Neural cell (in vitro differentiated cells): ENCODE measurements around the gene SELENOV. TPM values are rescaled to one million over a fixed set of nuclear protein-coding genes. Genes with fewer than 3 reads are reported as not detected.

ENCODE experiments used
- H2AFZ ChIP-seq: fragments of 200-600, 300-800 bp; sonication (generic), shearing (Covaris generic); 2 replicates; pipeline ENCODE4 v1.6.0; 2014; ENCODE audit warnings: low read depth, mild to moderate bottlenecking, antibody characterized with exemption, low read length, moderate library complexity
- H3F3A ChIP-seq: fragments of 200-600 bp; shearing (Covaris generic); 2 replicates; pipeline ENCODE4 v1.6.1; 2016; ENCODE audit warnings: mild to moderate bottlenecking, moderate library complexity, mixed read lengths, antibody characterized with exemption, low read length; ENCODE audit not compliant: insufficient read depth, poor library complexity, severe bottlenecking
- H3K27ac ChIP-seq: fragments of 200-600, 300-800 bp; sonication (generic), shearing (Covaris generic); 2 replicates; pipeline ENCODE4 v1.5.1; 2014; ENCODE audit warnings: mild to moderate bottlenecking, low read length, moderate library complexity
- H3K27me3 ChIP-seq: fragments of 300-800, 200-600 bp; sonication (generic), shearing (Covaris generic); 2 replicates; pipeline ENCODE4 v1.6.0; 2014; ENCODE audit warnings: mild to moderate bottlenecking, low read depth, low read length, moderate library complexity; ENCODE audit not compliant: insufficient read depth
- H3K36me3 ChIP-seq: fragments of 300-800, 200-600 bp; sonication (generic), shearing (Covaris generic); 2 replicates; pipeline ENCODE4 v1.5.1; 2014; ENCODE audit warnings: mild to moderate bottlenecking, antibody characterized with exemption, low read length, moderate library complexity; ENCODE audit not compliant: insufficient read depth
- H3K4me2 ChIP-seq: fragments of 300-800, 200-600 bp; sonication (generic), shearing (Covaris generic); 2 replicates; pipeline ENCODE4 v1.6.0; 2014; ENCODE audit warnings: mild to moderate bottlenecking, low read length
- H3K4me3 ChIP-seq: fragments of 300-800, 200-600 bp; sonication (generic), shearing (Covaris generic); 2 replicates; pipeline ENCODE4 v1.5.1; 2014; ENCODE audit warnings: mild to moderate bottlenecking, low read length, moderate library complexity
- H3K79me2 ChIP-seq: fragments of 200-600 bp; shearing (Covaris generic); replicated peaks from 2 replicates; pipeline ENCODE4 v1.6.0; 2014; ENCODE audit warnings: mild to moderate bottlenecking, low read length, moderate library complexity; ENCODE audit not compliant: insufficient read depth
- H3K9ac ChIP-seq: fragments of 300-800, 200-600 bp; sonication (generic), shearing (Covaris generic); 2 replicates; pipeline ENCODE4 v1.6.1; 2016; ENCODE audit warnings: mild to moderate bottlenecking, low read length, mixed read lengths
- H3K9me2 ChIP-seq: fragments of 200-600 bp; shearing (Covaris generic); 2 replicates; pipeline ENCODE4 v1.6.1; 2016; ENCODE audit warnings: mild to moderate bottlenecking, low read length, mixed read lengths; ENCODE audit not compliant: insufficient read depth
- H3K9me3 ChIP-seq: fragments of 200-600, 300-800 bp; sonication (generic), shearing (Covaris generic); 2 replicates; pipeline ENCODE4 v1.6.1; 2016; ENCODE audit warnings: mild to moderate bottlenecking, mixed run types, low read length, moderate library complexity, mixed read lengths
- H4K20me1 ChIP-seq: fragments of 200-600 bp; shearing (Covaris generic); 2 replicates; pipeline ENCODE4 v1.6.1; 2016; ENCODE audit warnings: mild to moderate bottlenecking, mixed run types; ENCODE audit not compliant: insufficient read depth
- EP300 ChIP-seq: fragments of 450-650 bp; conservative IDR thresholded peaks from 2 replicates; pipeline ENCODE4 v1.6.1; 2014; ENCODE audit warnings: antibody characterized with exemption, mild to moderate bottlenecking, moderate library complexity; ENCODE audit not compliant: poor library complexity, severe bottlenecking
- EZH2 ChIP-seq: fragments of 200-600, 300-800 bp; shearing (Covaris generic), sonication (generic); IDR thresholded peaks from 2 replicates; pipeline ENCODE4 v1.6.1; 2014; ENCODE audit warnings: antibody characterized with exemption, low read length, borderline replicate concordance, mild to moderate bottlenecking; ENCODE audit not compliant: insufficient read depth, poor library complexity, severe bottlenecking
- MXI1 ChIP-seq: fragments of 450-650 bp; conservative IDR thresholded peaks from 2 replicates; pipeline ENCODE4 v1.6.1; 2014; ENCODE audit warnings: antibody characterized with exemption, mild to moderate bottlenecking; ENCODE audit not compliant: poor library complexity, severe bottlenecking
- POLR2AphosphoS5 ChIP-seq: IDR thresholded peaks from 2 replicates; pipeline ENCODE4 v1.6.1; 2012
- RAD21 ChIP-seq: fragments of 450-650 bp; conservative IDR thresholded peaks from 2 replicates; pipeline ENCODE4 v1.6.1; 2014; ENCODE audit warnings: antibody characterized with exemption, mild to moderate bottlenecking, moderate library complexity
- SMC3 ChIP-seq: fragments of 450-650 bp; conservative IDR thresholded peaks from 2 replicates; pipeline ENCODE4 v1.6.1; 2014; ENCODE audit warnings: antibody characterized with exemption, mild to moderate bottlenecking, moderate library complexity; ENCODE audit not compliant: poor library complexity
- TAF1 ChIP-seq: IDR thresholded peaks from 2 replicates; pipeline ENCODE4 v1.6.1; 2012; ENCODE audit warnings: low read depth
- polyA plus RNA-seq: library from polyadenylated mRNA; depleted of rRNA; stranded (reverse); fragments of >200 nt; gene quantifications from 2 replicates; pipeline ENCODE4 v1.2.3, GENCODE V29; 2014
- TF ChIP-seq, protein P1 (sequence below): IDR thresholded peaks from 2 replicates; pipeline ENCODE4 v1.6.1; 2012; ENCODE audit warnings: borderline replicate concordance
- TF ChIP-seq, protein P2 (sequence below): fragments of 450-650 bp; IDR thresholded peaks from 2 replicates; pipeline ENCODE4 v1.5.1; 2014; ENCODE audit warnings: antibody characterized with exemption, mild to moderate bottlenecking, moderate library complexity; ENCODE audit not compliant: poor library complexity, severe bottlenecking

SELENOV gene
- polyA plus RNA-seq, 1 donor from 2014 or later: 1.3 TPM

DNA sequence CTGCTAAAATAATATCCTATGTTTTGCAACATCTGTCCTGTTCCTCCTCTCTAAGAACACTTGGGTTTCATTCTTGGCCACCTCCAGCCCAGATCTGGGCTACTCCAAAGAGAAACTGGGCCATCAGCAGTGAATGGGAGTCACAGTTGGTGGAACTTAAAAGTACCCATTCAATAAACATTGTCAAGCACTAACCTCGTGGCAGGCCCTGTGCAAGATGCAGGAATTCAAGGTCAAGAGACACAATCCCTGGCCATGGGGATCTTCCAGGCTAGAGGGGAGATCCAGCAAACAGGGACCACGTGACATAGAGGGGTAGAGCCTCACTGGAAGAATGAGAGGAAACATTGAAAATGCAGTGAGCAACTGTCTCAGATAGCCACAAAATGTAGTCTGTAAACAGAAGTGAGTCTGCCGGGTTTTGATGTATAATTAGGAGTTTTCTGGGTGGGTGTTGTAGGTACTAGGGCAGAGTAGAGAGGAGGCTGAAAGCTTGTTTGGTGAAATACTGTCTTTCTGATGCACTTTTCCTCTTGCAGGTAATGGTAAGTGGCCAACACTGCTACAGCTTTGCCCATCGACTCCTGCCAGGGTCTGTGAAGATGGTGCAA lies 39.9 kb downstream of the SELENOV start:
- Histone ChIP-seq H3K27ac (no peak overlapping the region), H3K79me2 (no peaks in the 10 kb centered on the region), H4K20me1 (no peaks in the 10 kb centered on the region), H3K4me2 (no peak overlapping the region), H3K9me3 (no peaks in the 10 kb centered on the region), H3K4me3 (no peak overlapping the region), H3K27me3 (no peaks in the 10 kb centered on the region), H3K36me3 (no peaks in the 10 kb centered on the region), H2AFZ (no peak overlapping the region), H3F3A (no peaks in the 10 kb centered on the region), H3K9me2 (no peaks in the 10 kb centered on the region), H3K9ac (no peak overlapping the region)
- TF ChIP-seq, protein P1, sequence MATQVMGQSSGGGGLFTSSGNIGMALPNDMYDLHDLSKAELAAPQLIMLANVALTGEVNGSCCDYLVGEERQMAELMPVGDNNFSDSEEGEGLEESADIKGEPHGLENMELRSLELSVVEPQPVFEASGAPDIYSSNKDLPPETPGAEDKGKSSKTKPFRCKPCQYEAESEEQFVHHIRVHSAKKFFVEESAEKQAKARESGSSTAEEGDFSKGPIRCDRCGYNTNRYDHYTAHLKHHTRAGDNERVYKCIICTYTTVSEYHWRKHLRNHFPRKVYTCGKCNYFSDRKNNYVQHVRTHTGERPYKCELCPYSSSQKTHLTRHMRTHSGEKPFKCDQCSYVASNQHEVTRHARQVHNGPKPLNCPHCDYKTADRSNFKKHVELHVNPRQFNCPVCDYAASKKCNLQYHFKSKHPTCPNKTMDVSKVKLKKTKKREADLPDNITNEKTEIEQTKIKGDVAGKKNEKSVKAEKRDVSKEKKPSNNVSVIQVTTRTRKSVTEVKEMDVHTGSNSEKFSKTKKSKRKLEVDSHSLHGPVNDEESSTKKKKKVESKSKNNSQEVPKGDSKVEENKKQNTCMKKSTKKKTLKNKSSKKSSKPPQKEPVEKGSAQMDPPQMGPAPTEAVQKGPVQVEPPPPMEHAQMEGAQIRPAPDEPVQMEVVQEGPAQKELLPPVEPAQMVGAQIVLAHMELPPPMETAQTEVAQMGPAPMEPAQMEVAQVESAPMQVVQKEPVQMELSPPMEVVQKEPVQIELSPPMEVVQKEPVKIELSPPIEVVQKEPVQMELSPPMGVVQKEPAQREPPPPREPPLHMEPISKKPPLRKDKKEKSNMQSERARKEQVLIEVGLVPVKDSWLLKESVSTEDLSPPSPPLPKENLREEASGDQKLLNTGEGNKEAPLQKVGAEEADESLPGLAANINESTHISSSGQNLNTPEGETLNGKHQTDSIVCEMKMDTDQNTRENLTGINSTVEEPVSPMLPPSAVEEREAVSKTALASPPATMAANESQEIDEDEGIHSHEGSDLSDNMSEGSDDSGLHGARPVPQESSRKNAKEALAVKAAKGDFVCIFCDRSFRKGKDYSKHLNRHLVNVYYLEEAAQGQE: no peak
- no peak for TF ChIP-seq EP300
- TF ChIP-seq EZH2: no peak
- TF ChIP-seq SMC3: no peak
- TF ChIP-seq POLR2AphosphoS5: no peak
- no peak for TF ChIP-seq RAD21
- TF ChIP-seq TAF1: no peak
- TF ChIP-seq MXI1: no peak

DNA sequence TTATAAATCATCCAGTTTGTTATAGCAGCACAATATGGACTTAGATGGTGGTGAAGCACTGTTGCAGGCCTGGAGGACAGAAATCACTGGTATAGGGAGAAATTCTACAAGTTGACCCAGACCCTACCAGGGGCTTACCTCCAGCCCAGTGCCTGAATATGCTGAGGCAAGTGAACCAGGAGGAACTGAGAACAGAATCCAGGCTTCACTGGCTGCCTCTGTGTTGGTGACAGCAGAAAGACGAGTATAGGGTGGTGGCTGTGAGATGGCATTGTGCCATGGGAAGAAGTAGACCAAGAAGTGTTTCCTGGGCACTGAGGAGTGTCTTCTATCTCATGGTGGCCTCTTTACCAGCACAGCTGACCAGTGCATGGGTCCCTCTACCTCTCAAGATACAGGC lies 40.9 kb downstream of the SELENOV start:
- no peaks in the 10 kb centered on the region for H3K79me2 ChIP-seq
- no peaks in the 10 kb centered on the region for H3K9me2 ChIP-seq
- no peak overlapping the region for H3K4me3 ChIP-seq
- H4K20me1 ChIP-seq: no peaks in the 10 kb centered on the region
- H3K9me3 ChIP-seq: no peaks in the 10 kb centered on the region
- H3K27ac ChIP-seq: no peak overlapping the region
- H3K4me2 ChIP-seq: no peak overlapping the region
- H3F3A ChIP-seq: no peaks in the 10 kb centered on the region
- no peak overlapping the region for H2AFZ ChIP-seq
- H3K27me3 ChIP-seq: no peaks in the 10 kb centered on the region
- H3K9ac ChIP-seq: no peak overlapping the region
- no peaks in the 10 kb centered on the region for H3K36me3 ChIP-seq
- TF ChIP-seq EP300 (no peak), RAD21 (no peak), TAF1 (no peak), POLR2AphosphoS5 (no peak), SMC3 (no peak), MXI1 (no peak), EZH2 (no peak)
- TF ChIP-seq, protein P2, sequence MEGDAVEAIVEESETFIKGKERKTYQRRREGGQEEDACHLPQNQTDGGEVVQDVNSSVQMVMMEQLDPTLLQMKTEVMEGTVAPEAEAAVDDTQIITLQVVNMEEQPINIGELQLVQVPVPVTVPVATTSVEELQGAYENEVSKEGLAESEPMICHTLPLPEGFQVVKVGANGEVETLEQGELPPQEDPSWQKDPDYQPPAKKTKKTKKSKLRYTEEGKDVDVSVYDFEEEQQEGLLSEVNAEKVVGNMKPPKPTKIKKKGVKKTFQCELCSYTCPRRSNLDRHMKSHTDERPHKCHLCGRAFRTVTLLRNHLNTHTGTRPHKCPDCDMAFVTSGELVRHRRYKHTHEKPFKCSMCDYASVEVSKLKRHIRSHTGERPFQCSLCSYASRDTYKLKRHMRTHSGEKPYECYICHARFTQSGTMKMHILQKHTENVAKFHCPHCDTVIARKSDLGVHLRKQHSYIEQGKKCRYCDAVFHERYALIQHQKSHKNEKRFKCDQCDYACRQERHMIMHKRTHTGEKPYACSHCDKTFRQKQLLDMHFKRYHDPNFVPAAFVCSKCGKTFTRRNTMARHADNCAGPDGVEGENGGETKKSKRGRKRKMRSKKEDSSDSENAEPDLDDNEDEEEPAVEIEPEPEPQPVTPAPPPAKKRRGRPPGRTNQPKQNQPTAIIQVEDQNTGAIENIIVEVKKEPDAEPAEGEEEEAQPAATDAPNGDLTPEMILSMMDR: no peak
- TF ChIP-seq, protein P1: no peak
